ENCODE results near the gene SPINK7.

DNA sequence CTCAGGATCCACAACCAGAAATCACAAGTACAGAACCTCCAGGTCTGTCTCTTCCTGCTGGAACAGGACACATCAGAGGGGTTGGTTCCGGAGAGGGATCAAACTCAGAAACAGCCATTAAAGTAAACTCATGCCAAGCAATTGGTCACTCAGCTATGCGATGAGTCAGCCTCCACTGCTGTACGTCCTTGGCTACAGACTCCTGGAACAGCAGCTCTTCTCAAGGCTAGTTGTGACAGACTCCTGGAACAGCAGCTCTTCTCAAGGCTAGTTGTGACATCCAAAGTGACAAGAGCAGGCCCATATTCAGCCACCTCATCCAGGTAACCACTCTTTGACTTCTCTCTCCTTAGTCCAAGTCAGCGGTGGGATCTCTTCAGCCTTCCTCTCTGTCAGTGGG is 43.7 kb upstream of the SPINK7 start, which contains the start of gene SPINK13:
- TF ChIP-seq POLR2A (IDR thresholded peaks at IDR 0.05; ENCODE audit: low read length) (no peak), GATA1 (IDR thresholded peaks at IDR 0.05; ENCODE audit: low read depth, low read length) (no peak)
